ENCODE measurements around the gene FLVCR1. TPM values are rescaled to one million over a fixed set of nuclear protein-coding genes. Genes with fewer than 3 reads are reported as not detected.

FLVCR1 gene
- total RNA-seq, 4 donors from 2014 or later: 2.0 to 28.9 (median 7.6) TPM

DNA sequence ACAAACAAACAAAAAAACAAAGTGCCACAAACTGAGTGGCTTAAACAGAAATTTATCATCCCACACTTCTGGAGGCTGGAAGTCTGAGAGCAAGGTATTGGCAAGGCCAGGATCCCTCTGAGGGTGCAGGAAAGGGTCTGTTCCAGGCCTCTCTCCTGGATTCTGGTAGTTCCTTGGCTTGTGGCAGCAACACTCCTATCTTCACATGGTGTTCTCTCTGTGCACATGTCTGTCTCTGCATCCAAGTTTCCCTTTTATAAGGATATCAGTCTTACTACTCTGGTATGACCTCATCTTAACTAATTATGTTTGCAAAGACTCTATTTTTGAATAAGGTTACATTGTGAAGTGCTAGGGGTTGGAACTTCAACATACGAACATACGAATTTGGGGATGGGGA, 87.0 kb downstream of the FLVCR1 start:
- no peak for DNase-seq
- H3K4me3 ChIP-seq: no peak overlapping the region
- intact Hi-C loops (cut with DNase I; ENCODE audit: low total_unique reads): no loop called here
- no peaks in the 10 kb centered on the region for H3K9me3 ChIP-seq
- no peaks in the 10 kb centered on the region for H3K36me3 ChIP-seq
- TF ChIP-seq, protein P1, sequence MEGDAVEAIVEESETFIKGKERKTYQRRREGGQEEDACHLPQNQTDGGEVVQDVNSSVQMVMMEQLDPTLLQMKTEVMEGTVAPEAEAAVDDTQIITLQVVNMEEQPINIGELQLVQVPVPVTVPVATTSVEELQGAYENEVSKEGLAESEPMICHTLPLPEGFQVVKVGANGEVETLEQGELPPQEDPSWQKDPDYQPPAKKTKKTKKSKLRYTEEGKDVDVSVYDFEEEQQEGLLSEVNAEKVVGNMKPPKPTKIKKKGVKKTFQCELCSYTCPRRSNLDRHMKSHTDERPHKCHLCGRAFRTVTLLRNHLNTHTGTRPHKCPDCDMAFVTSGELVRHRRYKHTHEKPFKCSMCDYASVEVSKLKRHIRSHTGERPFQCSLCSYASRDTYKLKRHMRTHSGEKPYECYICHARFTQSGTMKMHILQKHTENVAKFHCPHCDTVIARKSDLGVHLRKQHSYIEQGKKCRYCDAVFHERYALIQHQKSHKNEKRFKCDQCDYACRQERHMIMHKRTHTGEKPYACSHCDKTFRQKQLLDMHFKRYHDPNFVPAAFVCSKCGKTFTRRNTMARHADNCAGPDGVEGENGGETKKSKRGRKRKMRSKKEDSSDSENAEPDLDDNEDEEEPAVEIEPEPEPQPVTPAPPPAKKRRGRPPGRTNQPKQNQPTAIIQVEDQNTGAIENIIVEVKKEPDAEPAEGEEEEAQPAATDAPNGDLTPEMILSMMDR (IDR thresholded peaks at IDR 0.05): no peak
- no peak for TF ChIP-seq POLR2A (IDR thresholded peaks at IDR 0.05)
- no peaks in the 10 kb centered on the region for H3K4me1 ChIP-seq
- no peak overlapping the region for H3K27ac ChIP-seq
- no peaks in the 10 kb centered on the region for H3K27me3 ChIP-seq

DNA sequence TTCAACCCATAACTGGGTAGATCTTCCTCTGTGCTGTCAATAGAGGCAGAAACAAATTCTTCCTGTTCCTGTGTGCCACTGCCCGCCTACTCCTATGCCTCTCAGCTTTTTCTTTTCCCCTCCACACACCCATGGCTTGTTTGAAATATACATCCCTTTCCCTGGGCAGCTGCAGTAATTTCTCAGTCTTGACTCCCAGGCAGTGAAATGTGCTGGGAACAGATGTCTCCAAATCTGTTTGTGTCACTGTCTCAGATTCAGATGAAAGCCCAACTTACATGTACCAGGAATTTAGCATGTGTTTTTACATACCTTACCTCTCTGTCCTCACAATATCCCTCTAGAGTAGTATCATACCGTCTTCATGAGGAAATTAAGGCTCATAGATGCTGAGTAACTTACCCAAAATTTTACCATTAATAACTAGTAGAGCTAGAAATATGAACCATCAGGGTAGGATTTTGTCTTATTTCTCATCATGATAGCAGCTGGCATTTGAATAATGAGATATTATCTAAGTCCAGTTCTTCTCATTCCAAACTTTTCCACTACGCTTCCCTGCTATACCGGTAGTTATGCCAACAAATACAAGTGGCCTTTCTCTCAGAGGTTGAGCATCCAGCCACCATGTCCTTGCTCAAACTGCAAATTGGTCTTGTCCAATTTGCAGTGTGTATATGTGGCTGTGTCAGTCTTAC, 87.5 kb downstream of the FLVCR1 start:
- Histone ChIP-seq H3K27me3 (no peaks in the 10 kb centered on the region), H3K4me1 (no peaks in the 10 kb centered on the region), H3K4me3 (no peak overlapping the region), H3K36me3 (no peaks in the 10 kb centered on the region), H3K9me3 (no peaks in the 10 kb centered on the region), H3K27ac (no peak overlapping the region)
- TF ChIP-seq POLR2A (IDR thresholded peaks at IDR 0.05): no peak
- no peak for DNase-seq
- intact Hi-C loops (cut with DNase I; ENCODE audit: low total_unique reads): no loop called here

DNA sequence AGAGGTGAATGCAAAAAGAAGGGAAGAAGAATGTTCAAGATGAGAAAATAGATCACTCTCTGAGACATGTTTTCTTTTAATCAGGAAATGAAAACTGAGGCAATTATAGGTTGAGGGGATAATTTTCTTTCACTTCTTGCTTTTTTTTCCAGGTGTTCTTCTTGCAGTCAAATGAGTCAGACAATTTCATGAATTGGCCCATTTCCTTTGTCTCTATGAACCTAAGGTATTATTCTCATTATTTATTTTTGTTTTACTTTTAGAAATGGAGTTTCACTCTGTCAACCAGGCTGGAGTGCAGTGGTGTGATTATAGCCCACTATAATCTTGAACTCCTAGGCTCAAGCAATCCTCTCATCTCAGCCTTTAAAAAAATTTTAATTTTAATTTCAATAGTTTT, 88.8 kb downstream of the FLVCR1 start:
- H3K4me3 ChIP-seq: no peak overlapping the region
- TF ChIP-seq, protein P1 (IDR thresholded peaks at IDR 0.05): no peak
- TF ChIP-seq POLR2A (IDR thresholded peaks at IDR 0.05): no peak
- H3K27ac ChIP-seq: no peak overlapping the region
- intact Hi-C loops (cut with DNase I; ENCODE audit: low total_unique reads): no loop called here
- H3K27me3 ChIP-seq: no peaks in the 10 kb centered on the region
- H3K4me1 ChIP-seq: no peaks in the 10 kb centered on the region
- H3K9me3 ChIP-seq: no peaks in the 10 kb centered on the region
- no peak for DNase-seq
- no peaks in the 10 kb centered on the region for H3K36me3 ChIP-seq

Small RNAs within 50 kb of the gene (small RNA-seq; reads per million reads assigned to genes)
- gene AC104333.1 (not detected), gene AC104333.2 (not detected)

Other genes starting within 250 kb of the FLVCR1 start
- gene ATF3, start 249.5 kb upstream of the FLVCR1 start, total RNA-seq: 10 to 100 TPM in 3 of 4 donors, 1 to 10 TPM in 1; 1.8 to 42.6 (median 24.4) TPM
- gene BATF3, start 158.4 kb upstream of the FLVCR1 start, total RNA-seq: 10 to 100 TPM in 1 of 4 donors, 1 to 10 TPM in 2, not detected in 1; 3.0 to 10.3 (median 3.5) TPM
- 10 to 100 TPM; 39.1 to 73.8 (median 60.5) TPM for gene NSL1, start 66.5 kb upstream of the FLVCR1 start, total RNA-seq
- 10 to 100 TPM in 3 of 4 donors, 1 to 10 TPM in 1; 8.2 to 27.4 (median 17.5) TPM for gene TATDN3, start 66.4 kb upstream of the FLVCR1 start, total RNA-seq
- gene SPATA45, start 10.6 kb upstream of the FLVCR1 start, total RNA-seq: not detected
- gene VASH2, start 92.3 kb downstream of the FLVCR1 start, total RNA-seq: 10 to 100 TPM in 1 of 4 donors, 1 to 10 TPM in 1, under 1 TPM in 2; under 0.01 to 17.2 (median 1.1) TPM
- gene ANGEL2, start 157.6 kb downstream of the FLVCR1 start, total RNA-seq: 10 to 100 TPM; 37.1 to 79.9 (median 59.4) TPM
- 10 to 100 TPM in 3 of 4 donors, 1 to 10 TPM in 1; 9.2 to 64.2 (median 22.3) TPM for gene RPS6KC1, start 193.0 kb downstream of the FLVCR1 start, total RNA-seq

Measured in uterus (tissue), 4 donors.